T-helper 1 cell treated with Interleukin-12 subunit alpha and Interleukin-12 subunit beta and Interleukin-4 antibody, amounts not matched to agents 30 μg/mL and 1 μg/mL, for 36 hours (primary cell): Measurements from ENCODE around the gene MKLN1.
A peak's percentile ranks its signal among the peaks of the same experiment; 100 is the strongest.

ENCODE experiments used
- H3K27ac Mint-ChIP-seq: one replicate; pipeline ENCODE4 v1.8.0; 2021; ENCODE audit warnings: mild to moderate bottlenecking, mixed read lengths
- H3K27me3 Mint-ChIP-seq: one replicate; pipeline ENCODE4 v1.8.0; 2021; ENCODE audit warnings: low read depth, mixed read lengths
- H3K36me3 Mint-ChIP-seq: one replicate; pipeline ENCODE4 v1.8.0; 2021; ENCODE audit warnings: low read depth, mixed read lengths
- H3K4me1 Mint-ChIP-seq: one replicate; pipeline ENCODE4 v1.8.0; 2021; ENCODE audit warnings: low read depth, mixed read lengths
- H3K4me3 Mint-ChIP-seq: one replicate; pipeline ENCODE4 v1.8.0; 2021; ENCODE audit warnings: mild to moderate bottlenecking, moderate library complexity, mixed read lengths
- H3K9me3 Mint-ChIP-seq: one replicate; pipeline ENCODE4 v1.8.0; 2021; ENCODE audit warnings: mixed read lengths

Gene MKLN1

GRCh38 chr7:131354390-131354789 lies 26.7 kb downstream of the MKLN1 start:
- Mint-ChIP-seq H3K36me3 (peaks cover 14% of the 10 kb centered on the region), H3K27ac (no peak overlapping the region), H3K9me3 (peaks cover 4% of the 10 kb centered on the region), H3K4me1 (peaks cover 26% of the 10 kb centered on the region), H3K27me3 (no peaks in the 10 kb centered on the region), H3K4me3 (no peak overlapping the region)

GRCh38 chr7:131355917-131356777 lies 28.5 kb downstream of the MKLN1 start:
- H3K4me1 Mint-ChIP-seq, result peaks cover 34% of the 10 kb centered on the region
- no peaks in the 10 kb centered on the region for H3K27me3 Mint-ChIP-seq
- no peaks in the 10 kb centered on the region for H3K9me3 Mint-ChIP-seq
- no peak overlapping the region for H3K4me3 Mint-ChIP-seq
- no peak overlapping the region for H3K27ac Mint-ChIP-seq
- H3K36me3 Mint-ChIP-seq, result peaks cover 5% of the 10 kb centered on the region

- Mint-ChIP-seq H3K9me3 (no peaks in the 10 kb centered on the region), H3K4me1 (peaks cover 40% of the 10 kb centered on the region), H3K4me3 (no peak overlapping the region), H3K36me3 (peaks cover 5% of the 10 kb centered on the region), H3K27ac (no peak overlapping the region), H3K27me3 (no peaks in the 10 kb centered on the region)
Measured at GRCh38 chr7:131357282-131357880, 29.7 kb downstream of the MKLN1 start.

GRCh38 chr7:131358636-131359035 lies 31.0 kb downstream of the MKLN1 start:
- Mint-ChIP-seq H3K36me3 (peaks cover 4% of the 10 kb centered on the region), H3K27ac (no peak overlapping the region), H3K9me3 (no peaks in the 10 kb centered on the region), H3K4me3 (peak overlapping the region; percentile 23), H3K27me3 (no peaks in the 10 kb centered on the region), H3K4me1 (peaks cover 42% of the 10 kb centered on the region)

- Mint-ChIP-seq H3K36me3 (peaks cover 4% of the 10 kb centered on the region), H3K27ac (no peak overlapping the region), H3K4me3 (no peak overlapping the region), H3K4me1 (peaks cover 41% of the 10 kb centered on the region), H3K9me3 (no peaks in the 10 kb centered on the region), H3K27me3 (no peaks in the 10 kb centered on the region)
Measured at GRCh38 chr7:131359136-131359776, 31.6 kb downstream of the MKLN1 start.

- Mint-ChIP-seq H3K27me3 (no peaks in the 10 kb centered on the region), H3K27ac (no peak overlapping the region), H3K4me3 (no peak overlapping the region), H3K4me1 (peaks cover 53% of the 10 kb centered on the region), H3K36me3 (peaks cover 6% of the 10 kb centered on the region), H3K9me3 (no peaks in the 10 kb centered on the region)
Measured at GRCh38 chr7:131363719-131364118, 36.0 kb downstream of the MKLN1 start.

GRCh38 chr7:131364767-131365344 lies 37.2 kb downstream of the MKLN1 start:
- H3K27me3 Mint-ChIP-seq, result no peaks in the 10 kb centered on the region
- no peaks in the 10 kb centered on the region for H3K9me3 Mint-ChIP-seq
- peaks cover 6% of the 10 kb centered on the region for H3K36me3 Mint-ChIP-seq
- no peak overlapping the region for H3K27ac Mint-ChIP-seq
- H3K4me1 Mint-ChIP-seq, result peaks cover 50% of the 10 kb centered on the region
- H3K4me3 Mint-ChIP-seq, result no peak overlapping the region

- Mint-ChIP-seq H3K4me1 (peaks cover 53% of the 10 kb centered on the region), H3K27me3 (no peaks in the 10 kb centered on the region), H3K9me3 (no peaks in the 10 kb centered on the region), H3K4me3 (no peak overlapping the region), H3K27ac (no peak overlapping the region), H3K36me3 (peaks cover 6% of the 10 kb centered on the region)
Measured at GRCh38 chr7:131365838-131366237, 38.2 kb downstream of the MKLN1 start.

GRCh38 chr7:131369354-131369753 lies 41.7 kb downstream of the MKLN1 start:
- Mint-ChIP-seq H3K36me3 (peaks cover 6% of the 10 kb centered on the region), H3K4me1 (peaks cover 47% of the 10 kb centered on the region), H3K9me3 (no peaks in the 10 kb centered on the region), H3K27me3 (no peaks in the 10 kb centered on the region), H3K4me3 (no peak overlapping the region), H3K27ac (no peak overlapping the region)

GRCh38 chr7:131370523-131370968 lies 42.9 kb downstream of the MKLN1 start:
- Mint-ChIP-seq H3K4me3 (peak overlapping the region; percentile 9), H3K9me3 (no peaks in the 10 kb centered on the region), H3K4me1 (peaks cover 39% of the 10 kb centered on the region), H3K27ac (peak overlapping the region; percentile 60), H3K36me3 (peaks cover 6% of the 10 kb centered on the region), H3K27me3 (no peaks in the 10 kb centered on the region)

GRCh38 chr7:131371411-131371810 lies 43.7 kb downstream of the MKLN1 start:
- Mint-ChIP-seq H3K9me3 (no peaks in the 10 kb centered on the region), H3K36me3 (peaks cover 6% of the 10 kb centered on the region), H3K4me3 (no peak overlapping the region), H3K27me3 (no peaks in the 10 kb centered on the region), H3K27ac (no peak overlapping the region), H3K4me1 (peaks cover 33% of the 10 kb centered on the region)

GRCh38 chr7:131372554-131372953 lies 44.9 kb downstream of the MKLN1 start:
- Mint-ChIP-seq H3K36me3 (peaks cover 11% of the 10 kb centered on the region), H3K27ac (no peak overlapping the region), H3K9me3 (no peaks in the 10 kb centered on the region), H3K27me3 (no peaks in the 10 kb centered on the region), H3K4me3 (no peak overlapping the region), H3K4me1 (peaks cover 27% of the 10 kb centered on the region)

- no peaks in the 10 kb centered on the region for H3K9me3 Mint-ChIP-seq
- peaks cover 7% of the 10 kb centered on the region for H3K36me3 Mint-ChIP-seq
- H3K4me3 Mint-ChIP-seq, result no peak overlapping the region
- H3K4me1 Mint-ChIP-seq, result peaks cover 18% of the 10 kb centered on the region
- H3K27me3 Mint-ChIP-seq, result no peaks in the 10 kb centered on the region
- H3K27ac Mint-ChIP-seq, result no peak overlapping the region
Measured at GRCh38 chr7:131374821-131375220, 47.1 kb downstream of the MKLN1 start.

- peaks cover 12% of the 10 kb centered on the region for H3K4me1 Mint-ChIP-seq
- H3K27ac Mint-ChIP-seq, result no peak overlapping the region
- no peaks in the 10 kb centered on the region for H3K9me3 Mint-ChIP-seq
- no peaks in the 10 kb centered on the region for H3K27me3 Mint-ChIP-seq
- peaks cover 8% of the 10 kb centered on the region for H3K36me3 Mint-ChIP-seq
- no peak overlapping the region for H3K4me3 Mint-ChIP-seq
Measured at GRCh38 chr7:131381069-131381838, 53.6 kb downstream of the MKLN1 start.
